WERI-Rb-1 (cell line): Measurements from ENCODE around the gene PTPRH.

Experiments
- DNase-seq: peaks from one replicate; pipeline ENCODE4 v3.0.0-alpha.2; 2020
- H3K27ac ChIP-seq: fragments of 250-450 bp; sonication (Bioruptor Pico); 2 replicates; pipeline ENCODE4 v1.5.1; 2020; ENCODE audit warnings: mild to moderate bottlenecking, moderate library complexity
- H3K27me3 ChIP-seq: fragments of 250-450 bp; sonication (Bioruptor Pico); 2 replicates; pipeline ENCODE4 v1.5.1; 2021; ENCODE audit warnings: mild to moderate bottlenecking, low read depth, moderate library complexity; ENCODE audit not compliant: insufficient read depth, severe bottlenecking
- H3K36me3 ChIP-seq: fragments of 250-450 bp; sonication (Bioruptor Pico); 2 replicates; pipeline ENCODE4 v1.5.1; 2020; ENCODE audit warnings: mild to moderate bottlenecking, moderate library complexity
- H3K4me3 ChIP-seq: 2 replicates; pipeline ENCODE4 v1.5.1; 2011; ENCODE audit warnings: low read depth, mild to moderate bottlenecking, control low read depth, low read length
- H3K9me3 ChIP-seq: fragments of 250-450 bp; sonication (Bioruptor Pico); 2 replicates; pipeline ENCODE4 v1.5.1; 2021; ENCODE audit warnings: mild to moderate bottlenecking, moderate library complexity; ENCODE audit not compliant: severe bottlenecking
- CTCF ChIP-seq: IDR thresholded peaks from 2 replicates; pipeline ENCODE4 v1.5.1; 2011; ENCODE audit warnings: low read depth, mild to moderate bottlenecking, control low read depth, inconsistent platforms, low read length

Gene PTPRH

DNA sequence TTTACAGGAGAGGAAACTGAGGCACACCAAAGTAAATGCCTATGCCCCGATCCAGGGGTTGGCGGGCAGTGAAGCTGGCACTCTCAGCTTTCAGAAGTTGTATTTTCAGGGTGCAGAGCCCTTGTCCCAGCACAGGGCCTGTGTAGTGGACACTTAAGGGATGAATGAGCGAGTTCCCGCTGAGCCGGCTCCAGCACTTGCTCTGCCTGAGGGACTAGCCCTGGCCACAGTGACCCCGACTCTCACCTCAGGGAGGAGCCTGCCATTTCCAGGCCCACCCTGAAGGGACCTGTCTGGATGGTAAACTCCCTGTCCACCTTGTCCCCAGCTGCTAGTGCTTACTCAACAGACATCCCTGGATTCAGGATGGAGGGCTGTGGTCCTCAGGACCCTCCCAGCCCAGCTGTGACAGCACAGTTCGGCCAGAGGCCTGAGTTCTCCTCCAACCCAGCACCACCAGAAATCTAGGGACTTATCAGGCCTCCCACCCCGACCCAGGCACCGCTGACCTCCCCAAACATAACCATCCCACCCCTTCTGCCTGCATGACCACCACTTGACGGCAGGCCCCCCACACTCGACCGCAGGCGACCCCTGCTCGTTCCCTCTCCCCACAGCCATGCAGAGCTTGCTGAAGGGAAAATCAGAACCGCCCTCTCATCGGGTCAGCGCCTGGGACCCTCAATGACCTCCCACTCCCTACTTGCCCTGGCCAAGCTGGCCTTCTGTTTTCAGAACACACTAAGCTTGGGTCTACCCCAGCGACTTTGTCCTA, 41.1 kb upstream of the PTPRH start:
- H3K36me3 ChIP-seq: peaks cover 50% of the 10 kb centered on the region
- no peak for TF ChIP-seq CTCF
- H3K27ac ChIP-seq: no peak overlapping the region
- no peak overlapping the region for H3K4me3 ChIP-seq
- DNase-seq: no peak
- H3K9me3 ChIP-seq: no peaks in the 10 kb centered on the region
- H3K27me3 ChIP-seq: no peaks in the 10 kb centered on the region

DNA sequence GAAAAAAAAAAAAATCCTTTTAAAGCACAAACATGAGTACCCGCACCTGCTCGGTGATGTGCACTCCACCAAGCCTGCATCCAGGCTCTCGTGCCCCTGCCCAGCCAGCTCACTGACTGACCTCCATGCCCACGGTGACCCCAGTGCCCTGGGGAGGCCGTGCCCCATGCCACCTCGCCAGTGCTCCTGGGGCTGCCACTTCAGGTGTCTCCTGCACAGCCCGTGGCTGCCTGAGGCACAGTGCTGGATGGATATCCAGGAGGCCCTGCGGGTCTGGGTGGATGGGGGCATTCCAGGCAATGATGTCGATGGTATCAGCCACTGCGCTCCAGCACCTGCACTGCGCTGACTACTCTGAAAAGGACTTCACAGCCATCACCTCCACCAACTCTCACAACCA, 40.5 kb upstream of the PTPRH start:
- Histone ChIP-seq H3K36me3 (peaks cover 50% of the 10 kb centered on the region), H3K27ac (no peak overlapping the region)

DNA sequence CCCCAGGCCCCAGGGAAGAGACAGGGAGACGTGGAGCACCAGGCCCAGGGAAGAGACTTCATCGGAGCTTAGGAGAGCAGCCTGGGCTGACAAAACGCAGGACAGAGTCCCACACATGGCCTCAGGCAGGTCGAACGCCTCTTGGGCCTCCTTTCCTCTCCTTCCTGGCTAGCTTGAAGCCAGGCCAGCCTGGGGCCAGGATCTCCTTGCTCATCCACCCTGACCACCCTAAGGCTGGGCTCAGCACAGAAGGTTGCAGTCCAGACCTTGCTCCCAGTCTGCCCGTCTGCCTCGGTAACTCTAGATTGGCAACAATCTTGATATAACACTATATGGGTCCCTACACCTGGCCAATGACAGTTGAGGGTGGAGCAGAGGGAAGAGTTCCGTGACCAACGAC, 39.4 kb upstream of the PTPRH start:
- no peak for TF ChIP-seq CTCF
- H3K4me3 ChIP-seq: no peak overlapping the region
- peaks cover 50% of the 10 kb centered on the region for H3K36me3 ChIP-seq
- H3K27me3 ChIP-seq: no peaks in the 10 kb centered on the region
- no peaks in the 10 kb centered on the region for H3K9me3 ChIP-seq
- no peak overlapping the region for H3K27ac ChIP-seq
- DNase-seq: no peak

More for the DNA sequence above, 40.5 kb upstream of the PTPRH start:
- no peaks in the 10 kb centered on the region for H3K27me3 ChIP-seq
- no peak for DNase-seq
- TF ChIP-seq CTCF: no peak
- no peaks in the 10 kb centered on the region for H3K9me3 ChIP-seq
- H3K4me3 ChIP-seq: no peak overlapping the region

- H3K27ac ChIP-seq: no peak overlapping the region
Measured at GRCh38 chr19:55248166-55248675, 38.9 kb upstream of the PTPRH start.

GRCh38 chr19:55247621-55248099, 38.4 kb upstream of the PTPRH start:
- no peak overlapping the region for H3K27ac ChIP-seq
- H3K36me3 ChIP-seq: peaks cover 52% of the 10 kb centered on the region

More at GRCh38 chr19:55248166-55248675, 38.9 kb upstream of the PTPRH start:
- no peak for TF ChIP-seq CTCF
- Histone ChIP-seq H3K36me3 (peaks cover 50% of the 10 kb centered on the region), H3K9me3 (no peaks in the 10 kb centered on the region), H3K27me3 (no peaks in the 10 kb centered on the region), H3K4me3 (no peak overlapping the region)
- no peak for DNase-seq

More at GRCh38 chr19:55247621-55248099, 38.4 kb upstream of the PTPRH start:
- Histone ChIP-seq H3K4me3 (no peak overlapping the region), H3K9me3 (no peaks in the 10 kb centered on the region), H3K27me3 (no peaks in the 10 kb centered on the region)
- DNase-seq: no peak
- TF ChIP-seq CTCF: no peak
